Thoracic aorta endothelial cell (primary cell): ENCODE measurements around the gene ZDHHC20. TPM values are rescaled to one million over a fixed set of nuclear protein-coding genes. Genes with fewer than 3 reads are reported as not detected.

ENCODE experiments used
- small RNA-seq: library from RNA; depleted of rRNA; stranded (forward); fragments of <200 nt; gene quantifications from one replicate; pipeline ENCODE3, GENCODE V24; 2012
- total RNA-seq: library from RNA; depleted of rRNA; stranded (reverse); fragments of >200 nt; gene quantifications from 2 replicates; pipeline ENCODE4 v1.2.3, GENCODE V29; 2012

ZDHHC20 gene, protein sequence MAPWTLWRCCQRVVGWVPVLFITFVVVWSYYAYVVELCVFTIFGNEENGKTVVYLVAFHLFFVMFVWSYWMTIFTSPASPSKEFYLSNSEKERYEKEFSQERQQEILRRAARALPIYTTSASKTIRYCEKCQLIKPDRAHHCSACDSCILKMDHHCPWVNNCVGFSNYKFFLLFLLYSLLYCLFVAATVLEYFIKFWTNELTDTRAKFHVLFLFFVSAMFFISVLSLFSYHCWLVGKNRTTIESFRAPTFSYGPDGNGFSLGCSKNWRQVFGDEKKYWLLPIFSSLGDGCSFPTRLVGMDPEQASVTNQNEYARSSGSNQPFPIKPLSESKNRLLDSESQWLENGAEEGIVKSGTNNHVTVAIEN
- total RNA-seq: 141 and 175 TPM in 2 replicates

GRCh38 chr13:21458813-21459701 is at the start of gene ZDHHC20:
Gene ZDHHC20, minus strand, starts transcription at chr13:21459303. Its CDS starts 132 bp downstream, at chr13:21459171.

Small RNA genes within 50 kb of the gene (small RNA-seq; reads per million reads assigned to genes)
- not detected for gene RNA5SP25

Other genes starting within 250 kb of the ZDHHC20 start
- gene MICU2, start 144.9 kb upstream of the ZDHHC20 start, total RNA-seq: 53.7 and 61.8 TPM in 2 replicates
- gene FGF9, start 211.8 kb upstream of the ZDHHC20 start, total RNA-seq: not detected in 2 replicates